Measurements from ENCODE around the gene GPRIN3. TPM values are rescaled to one million over a fixed set of nuclear protein-coding genes. Genes with fewer than 3 reads are reported as not detected.
"Not testable (repeated sequence)": the region's sequence is repeated elsewhere in the genome, so short reads cannot be mapped to it uniquely, and the experiment has no call there.

GPRIN3 gene
- total RNA-seq, 1 donor from 2014 or later = 94.3 TPM

- Mint-ChIP-seq H3K4me3 (ENCODE audit: unreplicated experiment) (no peak overlapping the region), H3K27me3 (ENCODE audit: unreplicated experiment) (peaks cover 3% of the 10 kb centered on the region), H3K9me3 (ENCODE audit: unreplicated experiment) (no peaks in the 10 kb centered on the region), H3K36me3 (ENCODE audit: unreplicated experiment) (no peaks in the 10 kb centered on the region), H3K4me1 (ENCODE audit: low read depth, unreplicated experiment) (peaks cover 26% of the 10 kb centered on the region), H3K27ac (ENCODE audit: unreplicated experiment) (no peak overlapping the region)
- no peak for TF ChIP-seq CTCF (IDR thresholded peaks at IDR 0.05; ENCODE audit: partially characterized antibody, unreplicated experiment)
- no peak for DNase-seq
Measured at GRCh38 chr4:89316211-89316610, 8.6 kb upstream of the GPRIN3 start.

- Mint-ChIP-seq H3K36me3 (ENCODE audit: unreplicated experiment) (no peaks in the 10 kb centered on the region), H3K27ac (ENCODE audit: unreplicated experiment) (no peak overlapping the region), H3K4me1 (ENCODE audit: low read depth, unreplicated experiment) (peaks cover 33% of the 10 kb centered on the region), H3K27me3 (ENCODE audit: unreplicated experiment) (peaks cover 3% of the 10 kb centered on the region), H3K4me3 (ENCODE audit: unreplicated experiment) (no peak overlapping the region), H3K9me3 (ENCODE audit: unreplicated experiment) (peaks cover under 1% of the 10 kb centered on the region)
- no peak for DNase-seq
- no peak for TF ChIP-seq CTCF (IDR thresholded peaks at IDR 0.05; ENCODE audit: partially characterized antibody, unreplicated experiment)
Measured at GRCh38 chr4:89314291-89314690, 6.7 kb upstream of the GPRIN3 start.

GRCh38 chr4:89312066-89312465 lies 4.5 kb upstream of the GPRIN3 start:
- peaks cover 13% of the 10 kb centered on the region for H3K9me3 Mint-ChIP-seq (ENCODE audit: unreplicated experiment)
- H3K4me3 Mint-ChIP-seq (ENCODE audit: unreplicated experiment) = no peak overlapping the region
- H3K36me3 Mint-ChIP-seq (ENCODE audit: unreplicated experiment) = peaks cover 2% of the 10 kb centered on the region
- peaks cover 10% of the 10 kb centered on the region for H3K27me3 Mint-ChIP-seq (ENCODE audit: unreplicated experiment)
- DNase-seq = no peak
- peaks cover 32% of the 10 kb centered on the region for H3K4me1 Mint-ChIP-seq (ENCODE audit: low read depth, unreplicated experiment)
- no peak overlapping the region for H3K27ac Mint-ChIP-seq (ENCODE audit: unreplicated experiment)
- no peak for TF ChIP-seq CTCF (IDR thresholded peaks at IDR 0.05; ENCODE audit: partially characterized antibody, unreplicated experiment)

- H3K9me3 Mint-ChIP-seq (ENCODE audit: unreplicated experiment) = peaks cover 19% of the 10 kb centered on the region
- no peak overlapping the region for H3K4me3 Mint-ChIP-seq (ENCODE audit: unreplicated experiment)
- peaks cover 27% of the 10 kb centered on the region for H3K4me1 Mint-ChIP-seq (ENCODE audit: low read depth, unreplicated experiment)
- no peak for DNase-seq
- no peak overlapping the region for H3K27ac Mint-ChIP-seq (ENCODE audit: unreplicated experiment)
- peaks cover 17% of the 10 kb centered on the region for H3K27me3 Mint-ChIP-seq (ENCODE audit: unreplicated experiment)
- no peak for TF ChIP-seq CTCF (IDR thresholded peaks at IDR 0.05; ENCODE audit: partially characterized antibody, unreplicated experiment)
- peaks cover 5% of the 10 kb centered on the region for H3K36me3 Mint-ChIP-seq (ENCODE audit: unreplicated experiment)
Measured at GRCh38 chr4:89311433-89311832, 3.8 kb upstream of the GPRIN3 start.

- DNase-seq; H3K36me3 Mint-ChIP-seq (ENCODE audit: unreplicated experiment): not testable (repeated sequence)
- Mint-ChIP-seq H3K27me3 (ENCODE audit: unreplicated experiment) (peaks cover 20% of the 10 kb centered on the region), H3K9me3 (ENCODE audit: unreplicated experiment) (peaks cover 25% of the 10 kb centered on the region), H3K27ac (ENCODE audit: unreplicated experiment) (peak overlapping the region; percentile 86), H3K4me3 (ENCODE audit: unreplicated experiment) (peak overlapping the region; percentile 7), H3K4me1 (ENCODE audit: low read depth, unreplicated experiment) (peaks cover 29% of the 10 kb centered on the region)
Measured at GRCh38 chr4:89309154-89309553, 1.6 kb upstream of the GPRIN3 start.

GRCh38 chr4:89308161-89308500 lies 531 bp upstream of the GPRIN3 start:
- Mint-ChIP-seq H3K4me3 (ENCODE audit: unreplicated experiment) (peak overlapping the region; percentile 98), H3K4me1 (ENCODE audit: low read depth, unreplicated experiment) (peaks cover 35% of the 10 kb centered on the region)

More at GRCh38 chr4:89308161-89308500, 531 bp upstream of the GPRIN3 start:
- peak overlapping the region; percentile 86 for H3K27ac Mint-ChIP-seq (ENCODE audit: unreplicated experiment)
- H3K36me3 Mint-ChIP-seq (ENCODE audit: unreplicated experiment) = peaks cover 5% of the 10 kb centered on the region
- peaks cover 23% of the 10 kb centered on the region for H3K27me3 Mint-ChIP-seq (ENCODE audit: unreplicated experiment)
- DNase-seq = no peak
- no peak for TF ChIP-seq CTCF (IDR thresholded peaks at IDR 0.05; ENCODE audit: partially characterized antibody, unreplicated experiment)
- H3K9me3 Mint-ChIP-seq (ENCODE audit: unreplicated experiment) = peaks cover 25% of the 10 kb centered on the region

All from glutamatergic neuron (in vitro differentiated cells).